K562 (cell line): Measurements from ENCODE around the gene NMT1. TPM values are rescaled to one million over a fixed set of nuclear protein-coding genes. Genes with fewer than 3 reads are reported as not detected.

ENCODE experiments used
- BCOR ChIP-seq: fragments of 450-650 bp; IDR thresholded peaks from 2 replicates; pipeline ENCODE4 v1.6.1; 2016
- CREM ChIP-seq: IDR thresholded peaks from 2 replicates; pipeline ENCODE4 v1.6.1; 2014; ENCODE audit warnings: antibody characterized with exemption, low read depth
- DPF2 ChIP-seq: fragments of 450-650 bp; IDR thresholded peaks from 2 replicates; pipeline ENCODE4 v1.6.1; 2016
- GATA2 ChIP-seq: sonication (generic); formaldehyde crosslinking; IDR thresholded peaks from 2 replicates; pipeline ENCODE4 v1.4.0; 2020; ENCODE audit warnings: mild to moderate bottlenecking, missing genetic modification reagents
- GTF2E2 ChIP-seq: fragments of 200-800 bp; sonication (Bioruptor generic); IDR thresholded peaks from 2 replicates; pipeline ENCODE4 v1.6.1; 2016; ENCODE audit warnings: missing genetic modification characterization, missing compliant biosample characterization
- MCM2 ChIP-seq: fragments of 450-650 bp; IDR thresholded peaks from 2 replicates; pipeline ENCODE4 v1.6.1; 2017; ENCODE audit warnings: low read depth, mild to moderate bottlenecking
- MIER1 ChIP-seq: fragments of 450-650 bp; IDR thresholded peaks from 2 replicates; pipeline ENCODE4 v1.6.1; 2016; ENCODE audit warnings: antibody characterized with exemption, mild to moderate bottlenecking, low read depth
- PHB2 ChIP-seq: fragments of 450-650 bp; IDR thresholded peaks from 2 replicates; pipeline ENCODE4 v1.6.1; 2017; ENCODE audit warnings: low read depth
- RBM25 ChIP-seq: fragments of 200-400 bp; formaldehyde crosslinking; IDR thresholded peaks from 2 replicates; pipeline ENCODE4 v1.6.1; 2018; ENCODE audit warnings: low read length, low read depth, moderate library complexity; ENCODE audit not compliant: severe bottlenecking
- RCOR1 ChIP-seq, 2 experiments: IDR thresholded peaks; 2 replicates each; pipeline ENCODE4 v1.6.1; 2012; ENCODE audit warnings: low read depth in 2 of 2, low read length in 2 of 2, borderline replicate concordance in 1 of 2, improper control_type of control experiment in 1 of 2
- THRAP3 ChIP-seq: fragments of 450-650 bp; IDR thresholded peaks from 2 replicates; pipeline ENCODE4 v1.6.1; 2016; ENCODE audit warnings: mild to moderate bottlenecking, inconsistent platforms, borderline replicate concordance
- ZBTB1 ChIP-seq: sonication (generic); formaldehyde crosslinking; IDR thresholded peaks from 2 replicates; pipeline ENCODE4 v1.8.1; 2023; ENCODE audit warnings: missing genetic modification reagents, low read depth, mild to moderate bottlenecking, borderline replicate concordance
- ZBTB8A ChIP-seq: fragments of 450-650 bp; IDR thresholded peaks from 2 replicates; pipeline ENCODE4 v1.6.1; 2018; ENCODE audit warnings: mild to moderate bottlenecking, moderate library complexity; ENCODE audit not compliant: partially characterized antibody
- ZFP1 ChIP-seq: fragments of 450-650 bp; formaldehyde crosslinking; IDR thresholded peaks from 2 replicates; pipeline ENCODE4 v1.4.0; 2020; ENCODE audit warnings: mild to moderate bottlenecking, mixed read lengths
- ZNF551 ChIP-seq: fragments of 250-450 bp; sonication (Bioruptor Pico); IDR thresholded peaks from 2 replicates; pipeline ENCODE4 v1.5.0; 2021; ENCODE audit warnings: mild to moderate bottlenecking, moderate library complexity
- polyA plus RNA-seq, 8 experiments: library from polyadenylated mRNA; depleted of rRNA in 4 of 8; stranded (reverse) in 5 of 8; unstranded in 3 of 8; fragments of >200 nt; fragmentation: Nextera tagmentation in 2 of 8; fragmentation: Illumina TruSeq in 1 of 8; extraction: Ambion mirVana in 2 of 8; extraction: Trizol in 1 of 8; gene quantifications; 2 replicates each; pipeline versions ENCODE4 v1.2.1 to v1.2.3, GENCODE V29; 2011 to 2014; ENCODE audit warnings: inconsistent platforms in 1 of 8, missing spikeins in 1 of 8
- total RNA-seq, 7 experiments: library from RNA; depleted of rRNA in 6 of 7; stranded (reverse); fragments of >200 nt in 6 of 7; fragmentation: Illumina TruSeq in 2 of 7; extraction: Trizol in 2 of 7; gene quantifications; 2 replicates each; pipeline versions ENCODE4 v1.2.1 to v1.2.3, GENCODE V29; 2011 to 2021; ENCODE audit warnings: low replicate concordance in 1 of 7
- TF ChIP-seq, protein P1 (sequence below), 2 experiments: fragments of 200-800 bp in 1 of 2; sonication (Bioruptor generic) in 1 of 2; sonication (generic) in 1 of 2; formaldehyde crosslinking in 1 of 2; IDR thresholded peaks in 1 of 2; conservative IDR thresholded peaks in 1 of 2; 2 replicates each; pipeline versions ENCODE4 v1.5.0 to v1.6.1; 2016 to 2020; ENCODE audit warnings: missing compliant biosample characterization in 1 of 2, missing genetic modification characterization in 1 of 2, missing genetic modification reagents in 1 of 2
- TF ChIP-seq, protein P2 (sequence below): fragments of 150-350 bp; conservative IDR thresholded peaks from 2 replicates; pipeline ENCODE4 v1.6.1; 2014; ENCODE audit warnings: low read length
- TF ChIP-seq, protein P3 (sequence below): fragments of 250-450 bp; sonication (Bioruptor Pico); IDR thresholded peaks from 2 replicates; pipeline ENCODE4 v1.5.0; 2021
- TF ChIP-seq, protein P4 (sequence below): conservative IDR thresholded peaks from 2 replicates; pipeline ENCODE4 v1.6.1; 2011; ENCODE audit warnings: low read depth, mild to moderate bottlenecking, low read length; ENCODE audit not compliant: control insufficient read depth
- TF ChIP-seq, protein P5 (sequence below): fragments of 450-650 bp; formaldehyde crosslinking; IDR thresholded peaks from 2 replicates; pipeline ENCODE4 v1.4.0; 2020; ENCODE audit warnings: mild to moderate bottlenecking, moderate library complexity

Gene NMT1
- total and polyA plus RNA-seq, 9 of the 15 experiments (the other 6 are each of a cell fraction or from before 2014, with no cell fraction given): 86.7 to 569 (median 213) TPM

DNA sequence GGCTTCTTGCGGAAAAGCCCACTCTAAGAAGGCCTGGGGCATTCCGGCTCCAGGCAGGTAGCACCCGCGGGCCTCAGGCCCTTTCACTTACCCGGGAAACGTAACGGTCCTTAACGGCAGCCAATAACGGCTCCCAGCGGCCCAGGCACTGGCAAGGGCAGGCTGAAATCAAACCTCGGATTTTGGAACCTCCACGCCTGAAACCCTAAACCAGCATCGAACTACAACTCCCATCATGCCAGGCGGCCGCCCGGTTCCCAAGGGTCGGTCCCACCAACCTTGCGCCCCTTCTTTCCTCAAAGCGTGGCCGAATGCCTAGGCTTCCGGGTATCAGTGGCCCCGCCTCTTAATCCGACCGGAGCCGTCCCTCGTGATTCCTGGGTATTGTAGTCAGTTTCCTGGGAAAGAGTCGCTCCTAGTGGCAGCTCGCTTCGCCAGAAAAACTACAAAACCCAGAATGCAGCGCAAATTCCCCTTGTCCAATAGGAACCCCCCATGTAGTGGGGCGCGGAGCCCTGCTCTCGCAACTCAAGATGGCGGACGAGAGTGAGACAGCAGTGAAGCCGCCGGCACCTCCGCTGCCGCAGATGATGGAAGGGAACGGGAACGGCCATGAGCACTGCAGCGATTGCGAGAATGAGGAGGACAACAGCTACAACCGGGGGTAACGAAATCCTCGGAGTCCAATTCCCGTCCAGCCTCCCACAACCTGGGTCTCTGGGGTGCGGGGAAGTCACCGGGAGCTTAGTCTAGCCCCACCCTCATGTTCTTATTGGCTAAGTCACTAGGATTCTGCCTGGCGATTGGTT, at the start of gene NMT1 (continued):
- TF ChIP-seq, protein P1, sequence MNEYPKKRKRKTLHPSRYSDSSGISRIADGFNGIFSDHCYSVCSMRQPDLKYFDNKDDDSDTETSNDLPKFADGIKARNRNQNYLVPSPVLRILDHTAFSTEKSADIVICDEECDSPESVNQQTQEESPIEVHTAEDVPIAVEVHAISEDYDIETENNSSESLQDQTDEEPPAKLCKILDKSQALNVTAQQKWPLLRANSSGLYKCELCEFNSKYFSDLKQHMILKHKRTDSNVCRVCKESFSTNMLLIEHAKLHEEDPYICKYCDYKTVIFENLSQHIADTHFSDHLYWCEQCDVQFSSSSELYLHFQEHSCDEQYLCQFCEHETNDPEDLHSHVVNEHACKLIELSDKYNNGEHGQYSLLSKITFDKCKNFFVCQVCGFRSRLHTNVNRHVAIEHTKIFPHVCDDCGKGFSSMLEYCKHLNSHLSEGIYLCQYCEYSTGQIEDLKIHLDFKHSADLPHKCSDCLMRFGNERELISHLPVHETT (CRISPR knock-in tag; conservative IDR thresholded peaks at IDR 0.05 in 1 of 2, IDR thresholded peaks at IDR 0.05 in 1 of 2): peak in 1 of 2 experiments; percentile 81; a peak in 2 of 4 replicates
- TF ChIP-seq ZBTB8A: no peak
- TF ChIP-seq ZNF551 (CRISPR knock-in tag): no peak
- TF ChIP-seq ZFP1 (CRISPR knock-in tag): no peak
- TF ChIP-seq, protein P2, sequence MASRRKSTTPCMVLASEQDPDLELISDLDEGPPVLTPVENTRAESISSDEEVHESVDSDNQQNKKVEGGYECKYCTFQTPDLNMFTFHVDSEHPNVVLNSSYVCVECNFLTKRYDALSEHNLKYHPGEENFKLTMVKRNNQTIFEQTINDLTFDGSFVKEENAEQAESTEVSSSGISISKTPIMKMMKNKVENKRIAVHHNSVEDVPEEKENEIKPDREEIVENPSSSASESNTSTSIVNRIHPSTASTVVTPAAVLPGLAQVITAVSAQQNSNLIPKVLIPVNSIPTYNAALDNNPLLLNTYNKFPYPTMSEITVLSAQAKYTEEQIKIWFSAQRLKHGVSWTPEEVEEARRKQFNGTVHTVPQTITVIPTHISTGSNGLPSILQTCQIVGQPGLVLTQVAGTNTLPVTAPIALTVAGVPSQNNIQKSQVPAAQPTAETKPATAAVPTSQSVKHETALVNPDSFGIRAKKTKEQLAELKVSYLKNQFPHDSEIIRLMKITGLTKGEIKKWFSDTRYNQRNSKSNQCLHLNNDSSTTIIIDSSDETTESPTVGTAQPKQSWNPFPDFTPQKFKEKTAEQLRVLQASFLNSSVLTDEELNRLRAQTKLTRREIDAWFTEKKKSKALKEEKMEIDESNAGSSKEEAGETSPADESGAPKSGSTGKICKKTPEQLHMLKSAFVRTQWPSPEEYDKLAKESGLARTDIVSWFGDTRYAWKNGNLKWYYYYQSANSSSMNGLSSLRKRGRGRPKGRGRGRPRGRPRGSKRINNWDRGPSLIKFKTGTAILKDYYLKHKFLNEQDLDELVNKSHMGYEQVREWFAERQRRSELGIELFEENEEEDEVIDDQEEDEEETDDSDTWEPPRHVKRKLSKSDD: no peak
- TF ChIP-seq PHB2: no peak
- TF ChIP-seq GTF2E2: peak; percentile 98
- TF ChIP-seq CREM: peak; percentile 84
- TF ChIP-seq DPF2: no peak
- TF ChIP-seq, protein P3, sequence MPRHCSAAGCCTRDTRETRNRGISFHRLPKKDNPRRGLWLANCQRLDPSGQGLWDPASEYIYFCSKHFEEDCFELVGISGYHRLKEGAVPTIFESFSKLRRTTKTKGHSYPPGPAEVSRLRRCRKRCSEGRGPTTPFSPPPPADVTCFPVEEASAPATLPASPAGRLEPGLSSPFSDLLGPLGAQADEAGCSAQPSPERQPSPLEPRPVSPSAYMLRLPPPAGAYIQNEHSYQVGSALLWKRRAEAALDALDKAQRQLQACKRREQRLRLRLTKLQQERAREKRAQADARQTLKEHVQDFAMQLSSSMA: no peak
- TF ChIP-seq, protein P4, sequence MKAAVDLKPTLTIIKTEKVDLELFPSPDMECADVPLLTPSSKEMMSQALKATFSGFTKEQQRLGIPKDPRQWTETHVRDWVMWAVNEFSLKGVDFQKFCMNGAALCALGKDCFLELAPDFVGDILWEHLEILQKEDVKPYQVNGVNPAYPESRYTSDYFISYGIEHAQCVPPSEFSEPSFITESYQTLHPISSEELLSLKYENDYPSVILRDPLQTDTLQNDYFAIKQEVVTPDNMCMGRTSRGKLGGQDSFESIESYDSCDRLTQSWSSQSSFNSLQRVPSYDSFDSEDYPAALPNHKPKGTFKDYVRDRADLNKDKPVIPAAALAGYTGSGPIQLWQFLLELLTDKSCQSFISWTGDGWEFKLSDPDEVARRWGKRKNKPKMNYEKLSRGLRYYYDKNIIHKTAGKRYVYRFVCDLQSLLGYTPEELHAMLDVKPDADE: peak; percentile 92
- TF ChIP-seq, protein P5, sequence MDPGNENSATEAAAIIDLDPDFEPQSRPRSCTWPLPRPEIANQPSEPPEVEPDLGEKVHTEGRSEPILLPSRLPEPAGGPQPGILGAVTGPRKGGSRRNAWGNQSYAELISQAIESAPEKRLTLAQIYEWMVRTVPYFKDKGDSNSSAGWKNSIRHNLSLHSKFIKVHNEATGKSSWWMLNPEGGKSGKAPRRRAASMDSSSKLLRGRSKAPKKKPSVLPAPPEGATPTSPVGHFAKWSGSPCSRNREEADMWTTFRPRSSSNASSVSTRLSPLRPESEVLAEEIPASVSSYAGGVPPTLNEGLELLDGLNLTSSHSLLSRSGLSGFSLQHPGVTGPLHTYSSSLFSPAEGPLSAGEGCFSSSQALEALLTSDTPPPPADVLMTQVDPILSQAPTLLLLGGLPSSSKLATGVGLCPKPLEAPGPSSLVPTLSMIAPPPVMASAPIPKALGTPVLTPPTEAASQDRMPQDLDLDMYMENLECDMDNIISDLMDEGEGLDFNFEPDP (CRISPR knock-in tag): no peak
- TF ChIP-seq GATA2 (CRISPR knock-in tag): no peak
- TF ChIP-seq RBM25: peak; percentile 96
- peak in 1 of 2 experiments; percentile 24; a peak in 2 of 4 replicates for TF ChIP-seq RCOR1 (IDR thresholded peaks at IDR 0.05; ENCODE audit: borderline replicate concordance in 1 of 2, low read depth in 2 of 2, low read length in 2 of 2)
- no peak for TF ChIP-seq THRAP3
- no peak for TF ChIP-seq BCOR
- TF ChIP-seq MIER1: no peak
- no peak for TF ChIP-seq ZBTB1
- TF ChIP-seq MCM2: no peak
